ENCODE measurements around the gene ZPBP2. TPM values are rescaled to one million over a fixed set of nuclear protein-coding genes. Genes with fewer than 3 reads are reported as not detected.
A peak's percentile ranks its signal among the peaks of the same experiment; 100 is the strongest.

ZPBP2 gene
- total and polyA plus RNA-seq, 2 of the 13 experiments (the other 11 are each of a cell fraction or from before 2014, with no cell fraction given), result not detected

- TF ChIP-seq ZNF281 (CRISPR knock-in tag; IDR thresholded peaks at IDR 0.05; ENCODE audit: borderline replicate concordance) (peak; percentile 98), MAX (IDR thresholded peaks at IDR 0.05) (peak; percentile 97), RERE (CRISPR knock-in tag; IDR thresholded peaks at IDR 0.05; ENCODE audit: low read depth) (peak; percentile 92), TOPORS (CRISPR knock-in tag; IDR thresholded peaks at IDR 0.05) (peak; percentile 92), HES4 (CRISPR knock-in tag; IDR thresholded peaks at IDR 0.05; ENCODE audit: borderline replicate concordance) (no peak), KDM3A (CRISPR knock-in tag; IDR thresholded peaks at IDR 0.05; ENCODE audit: low read depth) (peak; percentile 96), ZSCAN25 (CRISPR knock-in tag; IDR thresholded peaks at IDR 0.05) (peak; percentile 81; the same call in 1 of the 2 replicates), HOMEZ (CRISPR knock-in tag; IDR thresholded peaks at IDR 0.05; ENCODE audit: low read depth) (peak; percentile 84), SALL1 (CRISPR knock-in tag; IDR thresholded peaks at IDR 0.05) (peak; percentile 99), ZNF503 (CRISPR knock-in tag; IDR thresholded peaks at IDR 0.05) (peak; percentile 94; the same call in 1 of the 2 replicates), ZNF768 (CRISPR knock-in tag; IDR thresholded peaks at IDR 0.05) (peak; percentile 94), FOXC1 (CRISPR knock-in tag; IDR thresholded peaks at IDR 0.05; ENCODE audit: borderline replicate concordance) (peak; percentile 89), KDM2A (CRISPR knock-in tag; IDR thresholded peaks at IDR 0.05; ENCODE audit: borderline replicate concordance, low read depth) (peak; percentile 91), HOXA5 (CRISPR knock-in tag; IDR thresholded peaks at IDR 0.05) (peak; percentile 99), ZNF556 (CRISPR knock-in tag; IDR thresholded peaks at IDR 0.05; ENCODE audit: borderline replicate concordance) (peak; percentile 98), HOXA3 (CRISPR knock-in tag; IDR thresholded peaks at IDR 0.05) (peak; percentile 95)
Measured at GRCh38 chr17:39923836-39924690, 56.1 kb downstream of the ZPBP2 start (continued).
